HepG2 (cell line): ENCODE measurements around the gene SOAT2. TPM values are rescaled to one million over a fixed set of nuclear protein-coding genes. Genes with fewer than 3 reads are reported as not detected.

Experiments
- HOXA5 ChIP-seq: sonication (generic); formaldehyde crosslinking; IDR thresholded peaks from 2 replicates; pipeline ENCODE4 v1.4.0; 2020; ENCODE audit warnings: missing genetic modification reagents
- NFKBIZ ChIP-seq: IDR thresholded peaks from 2 replicates; pipeline ENCODE4 v1.6.1; 2018; ENCODE audit warnings: missing genetic modification reagents, missing compliant biosample characterization
- NR1H2 ChIP-seq: sonication (generic); formaldehyde crosslinking; IDR thresholded peaks from 2 replicates; pipeline ENCODE4 v1.8.1; 2022; ENCODE audit warnings: low read depth, missing genetic modification reagents, borderline replicate concordance
- ONECUT2 ChIP-seq: sonication (generic); formaldehyde crosslinking; IDR thresholded peaks from 2 replicates; pipeline ENCODE4 v1.4.0; 2020; ENCODE audit warnings: missing genetic modification reagents
- SMYD3 ChIP-seq: sonication (generic); formaldehyde crosslinking; IDR thresholded peaks from 2 replicates; pipeline ENCODE4 v1.8.1; 2023; ENCODE audit warnings: mild to moderate bottlenecking, missing genetic modification reagents
- THAP11 ChIP-seq: IDR thresholded peaks from 2 replicates; pipeline ENCODE4 v1.6.1; 2016; ENCODE audit warnings: missing biosample characterization, missing genetic modification reagents
- ZNF430 ChIP-seq: sonication (generic); formaldehyde crosslinking; IDR thresholded peaks from 2 replicates; pipeline ENCODE4 v1.9.0; 2021; ENCODE audit warnings: mild to moderate bottlenecking, missing genetic modification reagents
- ZNF468 ChIP-seq: sonication (generic); formaldehyde crosslinking; IDR thresholded peaks from 2 replicates; pipeline ENCODE4 v1.8.0; 2022; ENCODE audit warnings: mild to moderate bottlenecking, moderate library complexity, missing genetic modification reagents
- ZNF616 ChIP-seq: sonication (generic); formaldehyde crosslinking; IDR thresholded peaks from 2 replicates; pipeline ENCODE4 v1.5.0; 2020; ENCODE audit warnings: low read depth, mild to moderate bottlenecking, missing genetic modification reagents
- polyA plus RNA-seq, 8 experiments: library from polyadenylated mRNA; depleted of rRNA in 3 of 8; stranded (reverse) in 7 of 8; unstranded in 1 of 8; fragments of >200 nt; fragmentation: Illumina TruSeq in 4 of 8; extraction: Trizol in 4 of 8; gene quantifications; 2 replicates each; pipeline versions ENCODE4 v1.2.1 to v1.2.3, GENCODE V29; 2011 to 2016; ENCODE audit warnings: low read depth in 4 of 8, missing spikeins in 1 of 8, mixed read lengths in 1 of 8; ENCODE audit not compliant: insufficient read depth in 1 of 8
- total RNA-seq, 5 experiments: library from RNA; depleted of rRNA; stranded (reverse); fragments of >200 nt; fragmentation: Illumina TruSeq; extraction: Trizol; gene quantifications; 2 replicates each; pipeline ENCODE4 v1.2.3, GENCODE V29; 2016; ENCODE audit warnings: low read depth in 1 of 5
- TF ChIP-seq, protein P1 (sequence below): sonication (generic); formaldehyde crosslinking; IDR thresholded peaks from 2 replicates; pipeline ENCODE4 v1.8.0; 2022; ENCODE audit warnings: mild to moderate bottlenecking, missing genetic modification reagents, moderate library complexity
- TF ChIP-seq, protein P2 (sequence below): IDR thresholded peaks from 2 replicates; pipeline ENCODE4 v1.6.1; 2016; ENCODE audit warnings: low read depth
- TF ChIP-seq, protein P3 (sequence below): sonication (generic); formaldehyde crosslinking; IDR thresholded peaks from 2 replicates; pipeline ENCODE4 v1.4.0; 2020; ENCODE audit warnings: missing genetic modification reagents, mild to moderate bottlenecking, borderline replicate concordance
- TF ChIP-seq, protein P4 (sequence below): sonication (generic); formaldehyde crosslinking; IDR thresholded peaks from 2 replicates; pipeline ENCODE4 v1.4.0; 2020; ENCODE audit warnings: mild to moderate bottlenecking, missing genetic modification reagents
- TF ChIP-seq, protein P5 (sequence below): sonication (generic); formaldehyde crosslinking; IDR thresholded peaks from 2 replicates; pipeline ENCODE4 v1.4.0; 2020; ENCODE audit warnings: missing genetic modification reagents
- TF ChIP-seq, protein P6 (sequence below): sonication (generic); formaldehyde crosslinking; IDR thresholded peaks from 2 replicates; pipeline ENCODE4 v1.5.1; 2020; ENCODE audit warnings: missing genetic modification reagents, mild to moderate bottlenecking, borderline replicate concordance

Gene SOAT2
- total and polyA plus RNA-seq, 2 of the 13 experiments (the other 11 are each of a cell fraction or from before 2014, with no cell fraction given), result 14.9 to 108 TPM

DNA sequence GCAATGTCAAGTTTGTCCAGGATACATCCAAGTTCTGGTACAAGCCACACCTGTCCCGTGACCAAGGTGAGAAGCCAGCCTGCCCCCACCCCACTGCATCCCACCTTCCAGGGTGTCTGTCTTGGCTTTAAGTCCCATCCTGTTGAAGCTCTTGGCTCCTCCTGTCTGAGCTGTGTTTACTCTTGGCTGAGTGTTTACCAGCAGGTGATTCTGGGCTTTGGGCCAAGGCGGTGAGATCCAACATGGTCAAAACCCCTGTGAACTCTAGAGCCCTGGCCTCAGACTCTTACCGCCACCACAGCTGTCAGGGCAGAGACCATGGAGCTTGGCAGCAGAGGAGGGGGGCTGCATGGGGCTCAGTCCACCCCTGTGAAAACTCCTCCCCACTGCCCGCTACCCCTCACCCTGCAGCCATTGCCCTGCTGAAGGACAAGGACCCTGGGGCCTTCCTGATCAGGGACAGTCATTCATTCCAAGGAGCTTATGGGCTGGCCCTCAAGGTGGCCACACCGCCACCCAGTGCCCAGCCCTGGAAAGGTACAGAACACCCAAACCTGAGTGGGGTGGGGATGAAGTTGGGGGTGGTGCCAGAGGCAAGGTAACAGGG is 41.8 kb upstream of the SOAT2 start (continued):
- TF ChIP-seq, protein P1, sequence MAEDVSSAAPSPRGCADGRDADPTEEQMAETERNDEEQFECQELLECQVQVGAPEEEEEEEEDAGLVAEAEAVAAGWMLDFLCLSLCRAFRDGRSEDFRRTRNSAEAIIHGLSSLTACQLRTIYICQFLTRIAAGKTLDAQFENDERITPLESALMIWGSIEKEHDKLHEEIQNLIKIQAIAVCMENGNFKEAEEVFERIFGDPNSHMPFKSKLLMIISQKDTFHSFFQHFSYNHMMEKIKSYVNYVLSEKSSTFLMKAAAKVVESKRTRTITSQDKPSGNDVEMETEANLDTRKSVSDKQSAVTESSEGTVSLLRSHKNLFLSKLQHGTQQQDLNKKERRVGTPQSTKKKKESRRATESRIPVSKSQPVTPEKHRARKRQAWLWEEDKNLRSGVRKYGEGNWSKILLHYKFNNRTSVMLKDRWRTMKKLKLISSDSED (CRISPR knock-in tag), result no peak
- TF ChIP-seq, protein P2, sequence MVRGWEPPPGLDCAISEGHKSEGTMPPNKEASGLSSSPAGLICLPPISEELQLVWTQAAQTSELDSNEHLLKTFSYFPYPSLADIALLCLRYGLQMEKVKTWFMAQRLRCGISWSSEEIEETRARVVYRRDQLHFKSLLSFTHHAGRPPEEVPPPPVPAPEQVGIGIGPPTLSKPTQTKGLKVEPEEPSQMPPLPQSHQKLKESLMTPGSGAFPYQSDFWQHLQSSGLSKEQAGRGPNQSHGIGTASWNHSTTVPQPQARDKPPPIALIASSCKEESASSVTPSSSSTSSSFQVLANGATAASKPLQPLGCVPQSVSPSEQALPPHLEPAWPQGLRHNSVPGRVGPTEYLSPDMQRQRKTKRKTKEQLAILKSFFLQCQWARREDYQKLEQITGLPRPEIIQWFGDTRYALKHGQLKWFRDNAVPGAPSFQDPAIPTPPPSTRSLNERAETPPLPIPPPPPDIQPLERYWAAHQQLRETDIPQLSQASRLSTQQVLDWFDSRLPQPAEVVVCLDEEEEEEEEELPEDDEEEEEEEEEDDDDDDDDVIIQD (CRISPR knock-in tag), result peak; percentile 47; the same call in 1 of the 2 replicates
- TF ChIP-seq NFKBIZ (CRISPR knock-in tag) (no peak), ZNF616 (CRISPR knock-in tag) (no peak), NR1H2 (CRISPR knock-in tag) (no peak), SMYD3 (CRISPR knock-in tag) (0 out of 2 replicates have a peak, but pooled peaks have one; percentile 59), ZNF430 (CRISPR knock-in tag) (0 out of 2 replicates have a peak, but pooled peaks have one; percentile 54), ZNF468 (CRISPR knock-in tag) (no peak), HOXA5 (CRISPR knock-in tag) (no peak), ONECUT2 (CRISPR knock-in tag) (no peak), THAP11 (CRISPR knock-in tag) (peak; percentile 60)
- TF ChIP-seq, protein P3, sequence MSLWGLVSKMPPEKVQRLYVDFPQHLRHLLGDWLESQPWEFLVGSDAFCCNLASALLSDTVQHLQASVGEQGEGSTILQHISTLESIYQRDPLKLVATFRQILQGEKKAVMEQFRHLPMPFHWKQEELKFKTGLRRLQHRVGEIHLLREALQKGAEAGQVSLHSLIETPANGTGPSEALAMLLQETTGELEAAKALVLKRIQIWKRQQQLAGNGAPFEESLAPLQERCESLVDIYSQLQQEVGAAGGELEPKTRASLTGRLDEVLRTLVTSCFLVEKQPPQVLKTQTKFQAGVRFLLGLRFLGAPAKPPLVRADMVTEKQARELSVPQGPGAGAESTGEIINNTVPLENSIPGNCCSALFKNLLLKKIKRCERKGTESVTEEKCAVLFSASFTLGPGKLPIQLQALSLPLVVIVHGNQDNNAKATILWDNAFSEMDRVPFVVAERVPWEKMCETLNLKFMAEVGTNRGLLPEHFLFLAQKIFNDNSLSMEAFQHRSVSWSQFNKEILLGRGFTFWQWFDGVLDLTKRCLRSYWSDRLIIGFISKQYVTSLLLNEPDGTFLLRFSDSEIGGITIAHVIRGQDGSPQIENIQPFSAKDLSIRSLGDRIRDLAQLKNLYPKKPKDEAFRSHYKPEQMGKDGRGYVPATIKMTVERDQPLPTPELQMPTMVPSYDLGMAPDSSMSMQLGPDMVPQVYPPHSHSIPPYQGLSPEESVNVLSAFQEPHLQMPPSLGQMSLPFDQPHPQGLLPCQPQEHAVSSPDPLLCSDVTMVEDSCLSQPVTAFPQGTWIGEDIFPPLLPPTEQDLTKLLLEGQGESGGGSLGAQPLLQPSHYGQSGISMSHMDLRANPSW, result peak; percentile 73; the same call in 1 of the 2 replicates
- TF ChIP-seq, protein P4, sequence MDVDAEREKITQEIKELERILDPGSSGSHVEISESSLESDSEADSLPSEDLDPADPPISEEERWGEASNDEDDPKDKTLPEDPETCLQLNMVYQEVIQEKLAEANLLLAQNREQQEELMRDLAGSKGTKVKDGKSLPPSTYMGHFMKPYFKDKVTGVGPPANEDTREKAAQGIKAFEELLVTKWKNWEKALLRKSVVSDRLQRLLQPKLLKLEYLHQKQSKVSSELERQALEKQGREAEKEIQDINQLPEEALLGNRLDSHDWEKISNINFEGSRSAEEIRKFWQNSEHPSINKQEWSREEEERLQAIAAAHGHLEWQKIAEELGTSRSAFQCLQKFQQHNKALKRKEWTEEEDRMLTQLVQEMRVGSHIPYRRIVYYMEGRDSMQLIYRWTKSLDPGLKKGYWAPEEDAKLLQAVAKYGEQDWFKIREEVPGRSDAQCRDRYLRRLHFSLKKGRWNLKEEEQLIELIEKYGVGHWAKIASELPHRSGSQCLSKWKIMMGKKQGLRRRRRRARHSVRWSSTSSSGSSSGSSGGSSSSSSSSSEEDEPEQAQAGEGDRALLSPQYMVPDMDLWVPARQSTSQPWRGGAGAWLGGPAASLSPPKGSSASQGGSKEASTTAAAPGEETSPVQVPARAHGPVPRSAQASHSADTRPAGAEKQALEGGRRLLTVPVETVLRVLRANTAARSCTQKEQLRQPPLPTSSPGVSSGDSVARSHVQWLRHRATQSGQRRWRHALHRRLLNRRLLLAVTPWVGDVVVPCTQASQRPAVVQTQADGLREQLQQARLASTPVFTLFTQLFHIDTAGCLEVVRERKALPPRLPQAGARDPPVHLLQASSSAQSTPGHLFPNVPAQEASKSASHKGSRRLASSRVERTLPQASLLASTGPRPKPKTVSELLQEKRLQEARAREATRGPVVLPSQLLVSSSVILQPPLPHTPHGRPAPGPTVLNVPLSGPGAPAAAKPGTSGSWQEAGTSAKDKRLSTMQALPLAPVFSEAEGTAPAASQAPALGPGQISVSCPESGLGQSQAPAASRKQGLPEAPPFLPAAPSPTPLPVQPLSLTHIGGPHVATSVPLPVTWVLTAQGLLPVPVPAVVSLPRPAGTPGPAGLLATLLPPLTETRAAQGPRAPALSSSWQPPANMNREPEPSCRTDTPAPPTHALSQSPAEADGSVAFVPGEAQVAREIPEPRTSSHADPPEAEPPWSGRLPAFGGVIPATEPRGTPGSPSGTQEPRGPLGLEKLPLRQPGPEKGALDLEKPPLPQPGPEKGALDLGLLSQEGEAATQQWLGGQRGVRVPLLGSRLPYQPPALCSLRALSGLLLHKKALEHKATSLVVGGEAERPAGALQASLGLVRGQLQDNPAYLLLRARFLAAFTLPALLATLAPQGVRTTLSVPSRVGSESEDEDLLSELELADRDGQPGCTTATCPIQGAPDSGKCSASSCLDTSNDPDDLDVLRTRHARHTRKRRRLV (CRISPR knock-in tag), result no peak
- TF ChIP-seq, protein P5, sequence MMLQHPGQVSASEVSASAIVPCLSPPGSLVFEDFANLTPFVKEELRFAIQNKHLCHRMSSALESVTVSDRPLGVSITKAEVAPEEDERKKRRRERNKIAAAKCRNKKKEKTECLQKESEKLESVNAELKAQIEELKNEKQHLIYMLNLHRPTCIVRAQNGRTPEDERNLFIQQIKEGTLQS (CRISPR knock-in tag), result no peak
- TF ChIP-seq, protein P6, sequence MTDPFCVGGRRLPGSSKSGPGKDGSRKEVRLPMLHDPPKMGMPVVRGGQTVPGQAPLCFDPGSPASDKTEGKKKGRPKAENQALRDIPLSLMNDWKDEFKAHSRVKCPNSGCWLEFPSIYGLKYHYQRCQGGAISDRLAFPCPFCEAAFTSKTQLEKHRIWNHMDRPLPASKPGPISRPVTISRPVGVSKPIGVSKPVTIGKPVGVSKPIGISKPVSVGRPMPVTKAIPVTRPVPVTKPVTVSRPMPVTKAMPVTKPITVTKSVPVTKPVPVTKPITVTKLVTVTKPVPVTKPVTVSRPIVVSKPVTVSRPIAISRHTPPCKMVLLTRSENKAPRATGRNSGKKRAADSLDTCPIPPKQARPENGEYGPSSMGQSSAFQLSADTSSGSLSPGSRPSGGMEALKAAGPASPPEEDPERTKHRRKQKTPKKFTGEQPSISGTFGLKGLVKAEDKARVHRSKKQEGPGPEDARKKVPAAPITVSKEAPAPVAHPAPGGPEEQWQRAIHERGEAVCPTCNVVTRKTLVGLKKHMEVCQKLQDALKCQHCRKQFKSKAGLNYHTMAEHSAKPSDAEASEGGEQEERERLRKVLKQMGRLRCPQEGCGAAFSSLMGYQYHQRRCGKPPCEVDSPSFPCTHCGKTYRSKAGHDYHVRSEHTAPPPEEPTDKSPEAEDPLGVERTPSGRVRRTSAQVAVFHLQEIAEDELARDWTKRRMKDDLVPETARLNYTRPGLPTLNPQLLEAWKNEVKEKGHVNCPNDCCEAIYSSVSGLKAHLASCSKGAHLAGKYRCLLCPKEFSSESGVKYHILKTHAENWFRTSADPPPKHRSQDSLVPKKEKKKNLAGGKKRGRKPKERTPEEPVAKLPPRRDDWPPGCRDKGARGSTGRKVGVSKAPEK, result no peak
